WI38 (cell line): ENCODE results near the gene CHMP5.

Experiments used
- H3K4me3 ChIP-seq: 2 replicates; pipeline ENCODE4 v1.5.1; 2011; ENCODE audit warnings: low read depth, mild to moderate bottlenecking, control low read depth, low read length
- CTCF ChIP-seq: IDR thresholded peaks from 2 replicates; pipeline ENCODE4 v1.5.1; 2012; ENCODE audit warnings: low read depth, mild to moderate bottlenecking, control low read depth, low read length

The CHMP5 gene

GRCh38 chr9:33233626-33234342 is 31.1 kb upstream of the CHMP5 start:
- TF ChIP-seq CTCF = no peak
- H3K4me3 ChIP-seq = no peak overlapping the region

GRCh38 chr9:33234511-33235467 is 30.1 kb upstream of the CHMP5 start:
- no peak overlapping the region for H3K4me3 ChIP-seq

GRCh38 chr9:33236571-33236970 is 28.3 kb upstream of the CHMP5 start:
- TF ChIP-seq CTCF = no peak
- no peak overlapping the region for H3K4me3 ChIP-seq

More at GRCh38 chr9:33234511-33235467, 30.1 kb upstream of the CHMP5 start:
- no peak for TF ChIP-seq CTCF

DNA sequence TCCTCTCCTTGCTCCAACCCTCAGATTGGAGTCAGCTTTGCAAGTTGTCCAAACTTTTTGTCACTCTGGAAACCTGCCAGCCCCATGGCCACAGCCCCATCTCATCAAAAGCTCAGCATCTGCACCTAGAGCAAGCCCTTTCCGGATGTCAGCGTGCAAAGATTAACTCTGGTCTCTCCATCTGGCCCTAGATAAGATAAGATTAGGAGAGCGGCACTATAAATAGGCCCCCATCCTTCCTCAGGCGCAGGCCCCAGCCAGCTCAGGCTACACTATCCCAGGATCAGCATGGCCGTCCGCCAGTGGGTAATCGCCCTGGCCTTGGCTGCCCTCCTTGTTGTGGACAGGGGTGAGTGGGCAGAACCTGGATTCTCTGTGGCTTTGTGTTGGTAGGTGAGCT is 24.9 kb upstream of the CHMP5 start, which contains the start of gene SPINK4:
Gene SPINK4, plus strand, starts transcription at position 247 of the 400 bp plus-strand sequence. Its CDS starts 42 bp downstream, at position 289.
- TF ChIP-seq CTCF = no peak
- H3K4me3 ChIP-seq = no peak within 1 kb of the TSS

- H3K4me3 ChIP-seq = no peak overlapping the region
- no peak for TF ChIP-seq CTCF
Measured at GRCh38 chr9:33241298-33241697, 23.6 kb upstream of the CHMP5 start.

DNA sequence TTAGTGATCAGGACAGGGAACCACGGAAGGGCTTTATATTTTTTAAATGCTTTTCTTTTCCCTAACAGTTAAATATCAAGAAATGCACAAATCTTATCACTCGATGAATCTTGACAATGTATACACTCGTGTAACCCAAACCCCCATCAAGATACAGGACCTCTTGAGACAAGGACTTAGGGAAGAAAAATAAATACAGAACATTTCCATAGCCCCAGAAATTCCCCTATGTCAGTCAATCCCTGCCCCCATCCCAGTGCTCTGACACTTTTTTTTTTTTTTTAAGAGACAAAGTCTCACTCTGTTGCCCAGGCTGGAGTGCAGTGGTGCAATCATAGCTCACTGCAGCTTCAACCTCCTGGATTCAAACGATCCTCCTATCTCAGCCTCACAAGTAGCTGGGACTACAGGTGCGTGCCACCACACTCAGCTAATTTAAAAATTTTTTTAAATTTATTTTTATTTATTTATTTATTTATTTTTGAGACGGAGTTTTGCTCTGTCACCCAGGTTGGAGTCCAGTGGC is 22.2 kb upstream of the CHMP5 start:
- no peak overlapping the region for H3K4me3 ChIP-seq
- no peak for TF ChIP-seq CTCF
